Stimulated activated CD8-positive, alpha-beta memory T cell treated with anti-CD3 and anti-CD28 coated beads, Interleukin-2, amount 100 ng/mL, for 48 hours (primary cell): Measurements from ENCODE around the gene TMEM178B.

Experiments
- DNase-seq, 2 donors: peaks; one replicate each; pipeline ENCODE4 v3.0.0-alpha.2; 2020; ENCODE audit warnings: low read depth in 2 of 2

Gene TMEM178B

GRCh38 chr7:141221007-141221612 is 147.2 kb downstream of the TMEM178B start:
- no peak for DNase-seq

- DNase-seq = no peak
Observed at GRCh38 chr7:141225916-141226618, 152.2 kb downstream of the TMEM178B start.

GRCh38 chr7:141227454-141227853 is 153.6 kb downstream of the TMEM178B start:
- no peak for DNase-seq

GRCh38 chr7:141228482-141228881 is 154.6 kb downstream of the TMEM178B start:
- no peak for DNase-seq

- no peak for DNase-seq
Observed at GRCh38 chr7:141231018-141231792, 157.3 kb downstream of the TMEM178B start.

- no peak for DNase-seq
Observed at GRCh38 chr7:141232286-141233051, 158.6 kb downstream of the TMEM178B start.

- no peak for DNase-seq
Observed at GRCh38 chr7:141234335-141235105, 160.7 kb downstream of the TMEM178B start.

GRCh38 chr7:141235656-141236055 is 161.8 kb downstream of the TMEM178B start:
- DNase-seq = no peak

GRCh38 chr7:141238596-141239243 is 164.9 kb downstream of the TMEM178B start:
- no peak for DNase-seq

- no peak for DNase-seq
Observed at GRCh38 chr7:141239661-141240060, 165.8 kb downstream of the TMEM178B start.

GRCh38 chr7:141242568-141242967 is 168.7 kb downstream of the TMEM178B start:
- DNase-seq = no peak

- DNase-seq = no peak
Observed at GRCh38 chr7:141243368-141243767, 169.5 kb downstream of the TMEM178B start.

GRCh38 chr7:141244435-141244834 is 170.6 kb downstream of the TMEM178B start:
- no peak for DNase-seq

- no peak for DNase-seq
Observed at GRCh38 chr7:141246426-141246825, 172.6 kb downstream of the TMEM178B start.

- no peak for DNase-seq
Observed at GRCh38 chr7:141251180-141251579, 177.3 kb downstream of the TMEM178B start.

GRCh38 chr7:141251957-141252356 is 178.1 kb downstream of the TMEM178B start:
- DNase-seq = no peak

GRCh38 chr7:141257597-141257996 is 183.7 kb downstream of the TMEM178B start:
- no peak for DNase-seq

- DNase-seq = no peak
Observed at GRCh38 chr7:141258559-141258958, 184.7 kb downstream of the TMEM178B start.

- DNase-seq = no peak
Observed at GRCh38 chr7:141262101-141263090, 188.5 kb downstream of the TMEM178B start.
